A673 (cell line): Measurements from ENCODE around the gene DPP7. TPM values are rescaled to one million over a fixed set of nuclear protein-coding genes. Genes with fewer than 3 reads are reported as not detected.

Experiments used
- BruUV-seq: library from RNA; stranded (reverse); fragments of 400-500 nt; replicated peaks from 2 replicates; lab custom pipeline; 2021; lab: Mats Ljungman, UMichigan
- CTCF ChIA-PET: fragments of 300-600 bp; sonication (Branson Sonifier 250); formaldehyde crosslinking; loops from one replicate; lab custom pipeline; 2022; ENCODE audit warnings: antibody characterized with exemption; lab: Charles Lee
- POLR2A ChIA-PET: fragments of 300-600 bp; sonication (Branson Sonifier 250); formaldehyde crosslinking; loops from one replicate; lab custom pipeline; 2022; ENCODE audit warnings: antibody characterized with exemption; ENCODE audit not compliant: low non-redundant PET; lab: Charles Lee
- DNase-seq: peaks from one replicate; pipeline ENCODE4 v3.0.0-alpha.2; 2015; ENCODE audit warnings: low spot score
- H3K27ac ChIP-seq: fragments of 200-600 bp; sonication (generic); 2 replicates; pipeline ENCODE4 v1.5.1; 2016; ENCODE audit warnings: mixed run types, low read depth, mild to moderate bottlenecking, mixed read lengths, antibody characterized with exemption, low read length; ENCODE audit not compliant: poor library complexity, severe bottlenecking
- H3K27me3 ChIP-seq: fragments of 200-600 bp; sonication (generic); replicated peaks from 2 replicates; pipeline ENCODE4 v1.6.1; 2017; ENCODE audit warnings: mixed run types, low read depth, mild to moderate bottlenecking, mixed read lengths, antibody characterized with exemption, low read length; ENCODE audit not compliant: insufficient read depth, poor library complexity
- H3K36me3 ChIP-seq: fragments of 200-600 bp; sonication (generic); 2 replicates; pipeline ENCODE4 v1.6.1; 2016; ENCODE audit warnings: mixed run types, mild to moderate bottlenecking, mixed read lengths, antibody characterized with exemption, low read length; ENCODE audit not compliant: insufficient read depth, poor library complexity, severe bottlenecking
- H3K4me1 ChIP-seq: fragments of 200-600 bp; sonication (generic); 2 replicates; pipeline ENCODE4 v1.6.1; 2017; ENCODE audit warnings: mixed run types, mild to moderate bottlenecking, mixed read lengths, antibody characterized with exemption, low read length; ENCODE audit not compliant: insufficient read depth, poor library complexity, severe bottlenecking
- H3K4me3 ChIP-seq: fragments of 200-600 bp; sonication (generic); 2 replicates; pipeline ENCODE4 v1.5.1; 2016; ENCODE audit warnings: low read depth, mixed run types, mild to moderate bottlenecking, mixed read lengths, low read length; ENCODE audit not compliant: poor library complexity, severe bottlenecking
- H3K9me3 ChIP-seq: fragments of 200-600 bp; sonication (generic); 2 replicates; pipeline ENCODE4 v1.6.1; 2016; ENCODE audit warnings: mixed run types, low read depth, mild to moderate bottlenecking, mixed read lengths, antibody characterized with exemption, low read length; ENCODE audit not compliant: poor library complexity, severe bottlenecking
- EZH2 ChIP-seq: fragments of 200-600 bp; sonication (generic); IDR thresholded peaks from 2 replicates; pipeline ENCODE4 v1.6.1; 2017; ENCODE audit warnings: borderline replicate concordance, low read depth, mild to moderate bottlenecking, mixed read lengths, antibody characterized with exemption, low read length; ENCODE audit not compliant: poor library complexity, severe bottlenecking
- intact Hi-C: fragments of 100-400 bp; cut with micrococcal nuclease; formaldehyde crosslinking; loops from one replicate; pipeline ENCODE4 v1.10.0; 2022; ENCODE audit not compliant: unreplicated experiment
- total RNA-seq: library from RNA; stranded (reverse); gene quantifications from 2 replicates; pipeline ENCODE4 v1.2.3, GENCODE V29; 2021
- TF ChIP-seq, protein P1 (sequence below): fragments of 300-800, 200-600 bp; sonication (generic); conservative IDR thresholded peaks from 2 replicates; pipeline ENCODE4 v1.5.1; 2017; ENCODE audit warnings: low read depth, mild to moderate bottlenecking, antibody characterized with exemption, low read length, moderate library complexity, mixed read lengths

The DPP7 gene
- total RNA-seq, 1 experiment from 2014 or later: 120 TPM

DNA sequence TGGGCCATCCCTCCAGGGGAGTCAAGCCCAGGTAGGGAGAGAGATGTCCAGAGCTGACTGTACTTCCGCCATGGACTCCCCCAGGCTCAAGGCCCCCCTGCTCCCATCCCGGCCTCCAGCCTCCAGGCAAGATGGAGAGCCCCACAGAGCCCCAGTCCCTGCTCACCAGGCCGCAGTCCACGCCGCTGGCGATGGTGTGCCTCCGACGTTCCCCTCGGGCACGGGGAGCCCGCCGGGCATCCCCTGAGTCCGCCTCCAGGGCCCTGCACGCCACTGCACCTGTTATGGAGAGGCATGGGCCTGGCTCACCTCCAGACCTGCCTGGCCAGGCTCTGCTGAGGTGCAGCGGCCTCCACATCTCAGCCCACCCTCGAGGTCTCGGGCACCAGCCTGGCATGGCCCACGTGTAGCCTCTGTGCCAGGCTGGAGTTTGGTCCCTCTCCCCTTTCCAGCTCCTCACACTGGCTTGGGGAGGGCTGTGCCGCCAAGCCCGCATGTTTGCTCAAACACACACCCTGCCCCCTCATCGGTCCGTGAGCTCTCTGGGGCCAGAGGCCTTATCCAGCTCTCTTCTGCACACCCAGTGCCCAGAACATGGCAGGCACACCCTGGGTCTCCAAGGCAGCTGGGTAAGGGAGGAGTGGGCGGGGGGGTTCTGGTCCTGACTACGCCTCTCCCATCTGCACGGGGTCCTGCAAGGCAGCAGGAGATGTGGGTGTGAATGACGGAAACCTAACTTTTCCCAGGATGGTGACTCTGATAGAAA lies 48.3 kb downstream of the DPP7 start:
- Histone ChIP-seq H3K27ac (no peak overlapping the region), H3K36me3 (peaks cover 7% of the 10 kb centered on the region), H3K4me1 (peaks cover 13% of the 10 kb centered on the region), H3K4me3 (no peak overlapping the region), H3K27me3 (no peaks in the 10 kb centered on the region), H3K9me3 (no peaks in the 10 kb centered on the region)
- POLR2A ChIA-PET: no interaction called here
- BruUV-seq: no TSS peak
- no peak for DNase-seq
- no peak for TF ChIP-seq EZH2
- TF ChIP-seq, protein P1, sequence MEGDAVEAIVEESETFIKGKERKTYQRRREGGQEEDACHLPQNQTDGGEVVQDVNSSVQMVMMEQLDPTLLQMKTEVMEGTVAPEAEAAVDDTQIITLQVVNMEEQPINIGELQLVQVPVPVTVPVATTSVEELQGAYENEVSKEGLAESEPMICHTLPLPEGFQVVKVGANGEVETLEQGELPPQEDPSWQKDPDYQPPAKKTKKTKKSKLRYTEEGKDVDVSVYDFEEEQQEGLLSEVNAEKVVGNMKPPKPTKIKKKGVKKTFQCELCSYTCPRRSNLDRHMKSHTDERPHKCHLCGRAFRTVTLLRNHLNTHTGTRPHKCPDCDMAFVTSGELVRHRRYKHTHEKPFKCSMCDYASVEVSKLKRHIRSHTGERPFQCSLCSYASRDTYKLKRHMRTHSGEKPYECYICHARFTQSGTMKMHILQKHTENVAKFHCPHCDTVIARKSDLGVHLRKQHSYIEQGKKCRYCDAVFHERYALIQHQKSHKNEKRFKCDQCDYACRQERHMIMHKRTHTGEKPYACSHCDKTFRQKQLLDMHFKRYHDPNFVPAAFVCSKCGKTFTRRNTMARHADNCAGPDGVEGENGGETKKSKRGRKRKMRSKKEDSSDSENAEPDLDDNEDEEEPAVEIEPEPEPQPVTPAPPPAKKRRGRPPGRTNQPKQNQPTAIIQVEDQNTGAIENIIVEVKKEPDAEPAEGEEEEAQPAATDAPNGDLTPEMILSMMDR: no peak
- intact Hi-C loops: no loop called here
- CTCF ChIA-PET: interaction anchor here (0.9 to 1.3 kb wide), 3 partner anchors 11 to 20 kb away, joined by 3 read pairs; partner anchors contain the start of gene UAP1L1

DNA sequence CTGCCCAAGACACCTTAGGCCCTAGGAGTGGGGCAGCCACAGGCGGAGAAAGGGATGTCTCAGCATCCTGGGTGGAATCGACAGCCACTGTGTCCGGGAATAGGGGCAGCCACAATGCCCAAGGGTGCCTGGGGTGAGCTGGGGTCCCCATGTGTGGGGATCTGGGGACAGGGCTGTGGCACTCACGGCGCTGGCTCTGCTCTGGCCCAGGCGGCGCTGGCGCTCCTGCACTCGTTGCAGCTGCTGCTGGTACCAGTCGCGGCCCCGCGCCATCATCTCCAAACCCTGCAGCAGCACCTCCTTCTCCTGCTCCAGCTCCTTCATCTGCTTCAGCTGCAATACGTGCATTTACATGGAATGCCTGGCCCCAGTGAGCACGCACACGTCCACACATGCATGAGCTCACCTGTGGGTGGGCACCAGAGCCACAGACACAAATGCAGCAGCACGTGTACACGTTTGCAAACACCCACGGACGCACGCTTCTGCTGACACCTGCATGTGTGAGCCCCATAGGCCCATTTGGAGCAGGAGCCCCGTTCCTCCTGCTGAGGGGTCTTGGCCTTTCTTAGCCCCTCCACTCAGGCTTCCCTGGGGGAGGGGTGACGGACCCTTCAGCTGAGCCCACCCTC lies 49.1 kb downstream of the DPP7 start:
- Histone ChIP-seq H3K4me3 (no peak overlapping the region), H3K27ac (no peak overlapping the region), H3K36me3 (peaks cover 7% of the 10 kb centered on the region), H3K4me1 (peaks cover 6% of the 10 kb centered on the region), H3K27me3 (no peaks in the 10 kb centered on the region), H3K9me3 (no peaks in the 10 kb centered on the region)
- ChIA-PET CTCF (no interaction called here), POLR2A (interaction anchor here (0.6 kb wide), 1 partner anchor 9 kb away, joined by 4 read pairs; no protein-coding TSS in a partner anchor)
- no TSS peak for BruUV-seq
- intact Hi-C loops: no loop called here
- DNase-seq: no peak
- TF ChIP-seq EZH2: no peak
- TF ChIP-seq, protein P1: no peak

DNA sequence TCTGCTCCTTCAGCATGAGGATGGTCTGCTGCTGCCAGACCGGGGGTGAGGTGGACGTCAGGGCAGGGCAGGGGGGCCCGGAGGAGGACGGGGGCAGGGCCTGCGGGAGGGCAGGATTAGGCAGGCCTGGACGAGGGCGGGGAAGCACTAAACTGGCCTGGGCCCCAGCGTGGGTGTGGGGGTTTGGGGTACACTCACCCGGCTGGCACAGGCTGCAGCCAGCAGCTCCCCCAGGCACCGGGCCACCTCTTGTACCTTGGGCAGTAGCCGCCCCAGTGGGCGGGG lies 49.7 kb downstream of the DPP7 start:
- intact Hi-C loops: no loop called here
- DNase-seq: no peak
- no TSS peak for BruUV-seq
- ChIA-PET CTCF (no interaction called here), POLR2A (no interaction called here)
- no peaks in the 10 kb centered on the region for H3K27me3 ChIP-seq
- peaks cover 6% of the 10 kb centered on the region for H3K4me1 ChIP-seq
- H3K36me3 ChIP-seq: peaks cover 7% of the 10 kb centered on the region
- H3K27ac ChIP-seq: no peak overlapping the region
- no peak overlapping the region for H3K4me3 ChIP-seq
- TF ChIP-seq EZH2: no peak
- TF ChIP-seq, protein P1: no peak
- H3K9me3 ChIP-seq: no peaks in the 10 kb centered on the region
